NCI-H2171 treated with DMSO at 0.1 percent for 48 hours (cell line): Measurements from ENCODE around the gene FLCN.
A peak's percentile ranks its signal among the peaks of the same experiment; 100 is the strongest.

ENCODE experiments used
- DNase-seq: peaks from one replicate; lab custom pipeline; 2025; lab: John Stamatoyannopoulos, UW

FLCN gene

GRCh38 chr17:17236295-17237025, 508 bp downstream of the FLCN start:
- DNase-seq = peak; percentile 20

- DNase-seq = no peak
These were observed 1.5 kb downstream of the FLCN start for GRCh38 chr17:17235212-17236174.

GRCh38 chr17:17232303-17232621, 4.7 kb downstream of the FLCN start:
- no peak for DNase-seq

GRCh38 chr17:17231621-17232302, 5.2 kb downstream of the FLCN start:
- DNase-seq = peak; percentile 40

GRCh38 chr17:17229416-17230384, 7.3 kb downstream of the FLCN start:
- no peak for DNase-seq

DNA sequence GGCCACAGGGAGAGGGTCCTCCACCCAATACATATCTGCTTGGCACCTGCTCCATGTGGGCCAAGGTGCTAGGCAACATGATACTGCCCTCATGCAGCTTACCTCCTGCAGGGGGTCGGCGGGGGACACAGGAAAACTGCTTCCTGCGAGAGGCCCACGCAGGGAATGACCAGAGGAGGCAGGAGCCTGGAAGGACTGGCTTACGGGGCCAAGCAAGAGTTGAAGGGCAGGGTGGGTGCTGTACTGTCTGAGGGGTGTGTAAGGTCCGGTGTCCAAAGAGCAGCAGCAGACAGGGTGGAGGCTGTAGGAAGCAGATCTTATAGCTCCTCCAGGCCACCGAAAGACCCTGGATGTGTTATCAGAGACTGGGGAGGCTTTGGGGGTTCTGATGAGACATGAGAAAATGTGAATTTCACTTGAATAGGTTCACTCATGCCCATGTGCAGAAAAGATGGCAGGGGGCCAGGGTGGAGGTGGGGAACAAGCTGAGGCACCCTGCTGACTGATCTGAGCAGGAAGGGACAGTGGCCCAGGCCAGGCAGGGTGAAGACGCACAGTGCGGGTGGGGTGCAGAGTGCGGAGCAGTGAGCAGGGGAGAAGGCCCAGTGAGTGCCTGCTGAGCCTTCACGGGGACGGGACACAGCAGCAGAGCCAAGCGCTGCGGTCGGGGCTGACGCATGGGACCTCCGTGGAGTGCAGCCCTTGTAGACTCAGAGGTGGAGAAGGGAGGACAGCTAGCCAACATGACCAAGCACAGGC, 8.3 kb downstream of the FLCN start:
- no peak for DNase-seq

GRCh38 chr17:17227608-17228520, 9.1 kb downstream of the FLCN start:
- no peak for DNase-seq

- DNase-seq = no peak
These were observed 10.3 kb downstream of the FLCN start for GRCh38 chr17:17226451-17227265.

GRCh38 chr17:17225901-17226300, 11.1 kb downstream of the FLCN start:
- no peak for DNase-seq

- no peak for DNase-seq
These were observed 12.8 kb downstream of the FLCN start for GRCh38 chr17:17224137-17224536.

DNA sequence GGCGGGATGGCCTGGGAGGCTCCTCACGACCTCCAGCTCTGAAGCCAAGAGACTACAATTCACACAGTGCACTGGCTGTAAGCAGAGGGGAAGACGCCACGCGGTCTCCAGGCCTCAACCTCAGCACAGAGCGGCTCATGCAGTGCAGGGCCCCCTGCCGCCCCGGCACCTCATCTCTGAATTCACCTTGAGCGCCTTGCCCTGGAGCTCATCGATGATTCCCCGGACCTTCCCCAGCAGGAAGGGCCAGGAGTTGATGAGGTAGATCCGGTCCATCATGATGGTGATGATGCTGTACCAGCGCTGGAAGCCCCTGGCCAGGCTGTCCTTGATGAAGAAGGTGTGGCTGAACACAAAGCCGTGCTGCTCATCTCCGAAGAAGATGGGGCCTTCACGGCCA, 13.2 kb downstream of the FLCN start:
- DNase-seq = no peak

- DNase-seq = no peak
These were observed 15.6 kb downstream of the FLCN start for GRCh38 chr17:17221329-17221728.

GRCh38 chr17:17220529-17220928, 16.4 kb downstream of the FLCN start:
- DNase-seq = no peak

GRCh38 chr17:17217995-17218394, 19.0 kb downstream of the FLCN start:
- DNase-seq = no peak

GRCh38 chr17:17216776-17217175, 20.2 kb downstream of the FLCN start:
- no peak for DNase-seq

DNA sequence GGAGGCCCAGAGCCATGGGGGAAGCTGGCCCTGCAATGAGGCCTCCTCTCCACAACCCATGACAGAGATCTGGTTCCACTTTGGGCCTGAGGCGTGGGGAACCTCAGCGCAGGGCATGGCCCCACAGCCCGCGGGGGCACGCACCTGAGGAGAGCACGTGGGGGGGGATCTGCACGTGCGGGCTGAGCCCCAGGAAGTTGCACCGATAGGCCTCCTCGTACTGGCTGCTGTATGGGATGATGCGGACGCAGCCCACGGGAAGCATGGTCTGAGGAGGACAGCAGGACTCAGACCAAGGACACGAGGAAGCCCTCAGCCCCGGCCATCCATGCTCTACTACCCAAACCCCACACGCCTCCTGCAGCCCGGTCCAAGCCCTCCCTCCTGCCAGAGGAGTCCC, 20.7 kb downstream of the FLCN start:
- no peak for DNase-seq

GRCh38 chr17:17215575-17215974, 21.4 kb downstream of the FLCN start:
- no peak for DNase-seq

DNA sequence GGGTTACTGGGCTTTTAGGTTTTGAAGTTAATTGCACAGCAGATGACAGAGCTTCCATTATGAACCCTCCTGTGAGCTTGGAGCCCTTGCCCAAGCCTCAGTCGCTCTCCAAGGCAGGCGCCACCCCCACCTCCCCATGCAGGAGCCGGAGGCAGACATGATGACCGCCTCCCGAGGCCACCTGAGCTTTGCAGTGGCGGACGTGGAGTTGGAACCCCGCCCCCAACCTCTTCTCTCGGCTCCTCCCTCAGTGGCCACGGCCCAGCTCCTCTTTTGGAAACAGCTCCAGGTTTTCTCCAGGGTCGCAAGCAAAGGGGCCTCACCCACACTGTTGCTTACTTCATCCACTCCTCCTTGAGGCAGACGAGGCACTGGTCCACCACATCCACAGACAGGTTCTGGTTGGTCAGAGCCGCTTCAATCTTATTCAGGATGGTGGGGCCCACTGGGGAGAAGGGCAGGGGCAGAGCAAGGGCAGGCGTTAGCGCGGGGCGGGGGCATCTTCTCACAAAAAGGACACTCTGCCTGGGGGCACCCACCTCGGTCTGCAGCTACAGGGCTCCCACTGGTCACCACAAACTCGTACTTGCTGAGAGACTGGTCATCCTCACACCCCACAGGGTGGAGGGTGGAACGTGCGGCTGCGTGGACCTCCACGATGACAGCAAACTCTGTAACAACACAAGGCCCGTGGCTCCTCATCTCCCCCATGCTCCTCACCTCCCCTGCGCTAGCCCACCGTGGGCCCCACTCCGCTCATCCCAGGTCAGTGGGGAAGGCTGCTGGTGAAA, 22.1 kb downstream of the FLCN start:
- DNase-seq = no peak
